Ascending aorta (tissue), 2 donors: ENCODE data around the gene LYPD3. TPM values are rescaled to one million over a fixed set of nuclear protein-coding genes. Genes with fewer than 3 reads are reported as not detected.

Experiments used
- DNase-seq, 2 donors: peaks; one replicate each; pipeline ENCODE4 v3.0.0-alpha.2; 2019; ENCODE audit warnings: low spot score in 2 of 2
- H3K27ac ChIP-seq, 2 donors: fragments of 200-600 bp; sonication (generic); one replicate each; pipeline ENCODE4 v1.5.1; 2016 to 2017; ENCODE audit warnings: mild to moderate bottlenecking in 1 of 2
- H3K27me3 ChIP-seq: fragments of 200-600 bp; sonication (generic); one replicate; pipeline ENCODE4 v1.5.1; 2017
- H3K36me3 ChIP-seq, 2 donors: fragments of 200-600 bp; sonication (generic); one replicate each; pipeline ENCODE4 v1.5.1; 2016
- H3K4me1 ChIP-seq, 2 donors: fragments of 200-600 bp; sonication (generic); one replicate each; pipeline ENCODE4 v1.5.1; 2016 to 2017; ENCODE audit warnings: mild to moderate bottlenecking in 1 of 2
- H3K4me3 ChIP-seq, 2 donors: fragments of 200-600 bp; sonication (generic); one replicate each; pipeline ENCODE4 v1.5.1; 2016 to 2017; ENCODE audit warnings: mild to moderate bottlenecking in 1 of 2
- H3K9me3 ChIP-seq, 2 donors: fragments of 200-600 bp; sonication (generic); one replicate each; pipeline ENCODE4 v1.5.1; 2016
- intact Hi-C: fragments of 100-400 bp; cut with DNase I; formaldehyde crosslinking; loops from one replicate; pipeline ENCODE4 v1.15.1; 2023
- total RNA-seq: library from RNA; depleted of rRNA; stranded (reverse); fragments of >200 nt; gene quantifications from one replicate; pipeline ENCODE4 v1.1.0, GENCODE V29; 2016
- TF ChIP-seq, protein P1 (sequence below), 3 experiments: fragments of 200-600 bp in 2 of 3; fragments of 450-650 bp in 1 of 3; sonication (generic) in 2 of 3; IDR thresholded peaks; one replicate each; pipeline ENCODE4 v1.5.1; 2016 to 2019; ENCODE audit warnings: antibody characterized with exemption in 3 of 3, mild to moderate bottlenecking in 1 of 3, moderate library complexity in 1 of 3

Gene LYPD3
- total RNA-seq, 1 donor from 2014 or later = not detected

GRCh38 chr19:43505941-43506340 lies 40.5 kb upstream of the LYPD3 start:
- Histone ChIP-seq H3K4me1 (peaks cover 3 to 8% of the 10 kb centered on the region in 2 donors), H3K27me3 (no peaks in the 10 kb centered on the region), H3K36me3 (peaks cover 17 to 19% of the 10 kb centered on the region in 2 donors), H3K4me3 (no peak overlapping the region), H3K27ac (no peak overlapping the region), H3K9me3 (no peaks in the 10 kb centered on the region)
- DNase-seq = no peak
- TF ChIP-seq, protein P1, sequence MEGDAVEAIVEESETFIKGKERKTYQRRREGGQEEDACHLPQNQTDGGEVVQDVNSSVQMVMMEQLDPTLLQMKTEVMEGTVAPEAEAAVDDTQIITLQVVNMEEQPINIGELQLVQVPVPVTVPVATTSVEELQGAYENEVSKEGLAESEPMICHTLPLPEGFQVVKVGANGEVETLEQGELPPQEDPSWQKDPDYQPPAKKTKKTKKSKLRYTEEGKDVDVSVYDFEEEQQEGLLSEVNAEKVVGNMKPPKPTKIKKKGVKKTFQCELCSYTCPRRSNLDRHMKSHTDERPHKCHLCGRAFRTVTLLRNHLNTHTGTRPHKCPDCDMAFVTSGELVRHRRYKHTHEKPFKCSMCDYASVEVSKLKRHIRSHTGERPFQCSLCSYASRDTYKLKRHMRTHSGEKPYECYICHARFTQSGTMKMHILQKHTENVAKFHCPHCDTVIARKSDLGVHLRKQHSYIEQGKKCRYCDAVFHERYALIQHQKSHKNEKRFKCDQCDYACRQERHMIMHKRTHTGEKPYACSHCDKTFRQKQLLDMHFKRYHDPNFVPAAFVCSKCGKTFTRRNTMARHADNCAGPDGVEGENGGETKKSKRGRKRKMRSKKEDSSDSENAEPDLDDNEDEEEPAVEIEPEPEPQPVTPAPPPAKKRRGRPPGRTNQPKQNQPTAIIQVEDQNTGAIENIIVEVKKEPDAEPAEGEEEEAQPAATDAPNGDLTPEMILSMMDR (IDR thresholded peaks at IDR 0.05) = no peak
- intact Hi-C loops = loop anchor here (2.0 kb wide), 1 partner anchor 21 kb away; the partner anchor contains the start of gene ETHE1

DNA sequence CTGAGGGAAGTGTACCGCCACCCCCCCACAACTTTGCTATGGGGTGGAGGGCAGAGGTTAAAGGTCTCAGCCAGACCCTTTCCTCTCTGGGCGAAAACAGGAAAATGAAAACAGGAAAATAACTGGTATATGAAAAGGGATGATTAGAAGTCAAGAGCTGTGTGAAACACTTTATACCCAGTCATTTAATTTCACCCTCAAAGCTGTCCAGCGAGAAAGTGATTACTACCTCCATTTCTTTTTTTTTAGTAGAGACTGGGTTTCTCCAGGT lies 39.7 kb upstream of the LYPD3 start:
- Histone ChIP-seq H3K27me3 (no peaks in the 10 kb centered on the region), H3K4me1 (peaks cover 3 to 8% of the 10 kb centered on the region in 2 donors), H3K27ac (peak overlapping the region; percentile 87), H3K36me3 (peaks cover 10 to 14% of the 10 kb centered on the region in 2 donors), H3K9me3 (no peaks in the 10 kb centered on the region), H3K4me3 (peak overlapping the region; percentile 75 to 78)
- TF ChIP-seq, protein P1 (IDR thresholded peaks at IDR 0.05) = no peak
- DNase-seq = no peak
- intact Hi-C loops = loop anchor here (2.0 kb wide), 1 partner anchor 22 kb away; the partner anchor contains the start of gene ETHE1

- Histone ChIP-seq H3K27me3 (no peaks in the 10 kb centered on the region), H3K36me3 (peaks cover 5 to 14% of the 10 kb centered on the region in 2 donors), H3K9me3 (no peaks in the 10 kb centered on the region), H3K4me1 (peaks cover 3 to 8% of the 10 kb centered on the region in 2 donors), H3K4me3 (peak within 1 kb of the TSS; percentile 75 to 78), H3K27ac (peak within 1 kb of the TSS; percentile 87)
- peak in 1 of 2 donors; percentile 69 for DNase-seq
- TF ChIP-seq, protein P1 (IDR thresholded peaks at IDR 0.05) = peak in 1 of 3 experiments; percentile 7
- intact Hi-C loops = loop anchor here (1.0 to 2.0 kb wide), 5 partner anchors 22 to 57 kb away; partner anchors contain the start of genes ETHE1 and ZNF575
Observed at GRCh38 chr19:43504426-43505185, 39.2 kb upstream of the LYPD3 start, which contains the start of gene PHLDB3. TSS of gene PHLDB3 (minus strand) at chr19:43504746. CDS start at chr19:43504118, 628 bp downstream.

GRCh38 chr19:43503501-43504425 lies 38.4 kb upstream of the LYPD3 start:
- intact Hi-C loops = loop anchor here (1.0 to 2.0 kb wide), 5 partner anchors 23 to 56 kb away; partner anchors contain the start of genes ETHE1 and ZNF575
- H3K27ac ChIP-seq = peak overlapping the region; percentile 87
- peak; percentile 90 to 98 for DNase-seq
- H3K36me3 ChIP-seq = peaks cover 5 to 10% of the 10 kb centered on the region in 2 donors
- H3K27me3 ChIP-seq = no peaks in the 10 kb centered on the region
- TF ChIP-seq, protein P1 (IDR thresholded peaks at IDR 0.05) = peak in 2 of 3 experiments; percentile 17 to 33
- H3K4me3 ChIP-seq = peak overlapping the region; percentile 75 to 78
- no peaks in the 10 kb centered on the region for H3K9me3 ChIP-seq
- H3K4me1 ChIP-seq = peaks cover 3 to 8% of the 10 kb centered on the region in 2 donors

GRCh38 chr19:43502419-43502976 lies 37.1 kb upstream of the LYPD3 start:
- TF ChIP-seq, protein P1 (IDR thresholded peaks at IDR 0.05) = no peak
- no peak overlapping the region for H3K4me3 ChIP-seq
- H3K9me3 ChIP-seq = no peaks in the 10 kb centered on the region
- intact Hi-C loops = no loop called here
- H3K36me3 ChIP-seq = peaks cover 5 to 6% of the 10 kb centered on the region in 2 donors
- H3K27me3 ChIP-seq = no peaks in the 10 kb centered on the region
- H3K27ac ChIP-seq = no peak overlapping the region
- H3K4me1 ChIP-seq = peaks cover 3 to 8% of the 10 kb centered on the region in 2 donors
- no peak for DNase-seq
